ENCODE measurements around the gene ACTR2. TPM values are rescaled to one million over a fixed set of nuclear protein-coding genes. Genes with fewer than 3 reads are reported as not detected.

The ACTR2 gene
- total RNA-seq, 1 experiment from 2014 or later: 160 TPM

DNA sequence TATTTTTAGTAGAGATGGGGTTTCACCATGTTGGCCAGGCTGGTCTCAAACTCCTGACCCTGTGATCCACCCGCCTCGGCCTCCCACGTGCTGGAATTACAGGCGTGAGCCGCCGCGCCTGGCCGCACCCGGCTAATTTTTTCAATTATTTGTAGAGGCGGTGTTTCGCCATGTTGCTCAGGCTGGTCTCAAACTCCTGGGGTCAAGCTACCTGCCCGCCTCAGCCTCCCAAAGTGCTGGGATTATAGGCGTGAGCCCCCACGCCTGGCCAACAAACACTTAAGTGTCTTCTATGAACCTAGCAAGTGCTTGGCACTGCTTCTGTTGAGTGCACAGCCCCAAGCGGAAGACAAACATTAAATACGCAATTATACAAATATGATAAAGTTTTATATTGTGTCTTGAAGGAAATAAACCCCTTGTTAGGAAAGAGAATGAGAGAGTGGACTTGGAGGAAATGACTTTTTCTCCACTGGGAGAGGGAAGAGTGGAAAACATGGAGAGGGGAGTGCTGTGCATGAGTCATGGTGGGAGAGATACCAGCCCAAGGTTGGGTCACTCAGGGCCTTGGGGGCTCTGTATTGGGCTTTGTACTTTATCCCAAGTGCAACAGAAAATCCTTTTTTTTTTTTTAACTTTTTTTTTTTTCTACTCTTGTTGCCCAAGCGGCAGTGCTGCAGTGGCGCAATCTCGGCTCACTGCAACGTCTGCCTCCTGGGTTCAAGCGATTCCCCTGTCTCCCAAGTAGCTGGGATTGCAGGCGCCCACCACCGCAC, 41.4 kb upstream of the ACTR2 start:
- CTCF ChIA-PET: interaction anchor here (0.6 to 2.5 kb wide), 55 partner anchors 8 to 387 kb away, joined by 3 to 26 read pairs (median 4); partner anchors contain the start of genes ACTR2, CEP68 and RAB1A

More for the DNA sequence above, 41.4 kb upstream of the ACTR2 start:
- H3K27me3 Mint-ChIP-seq (ENCODE audit: low read depth): peaks cover 16% of the 10 kb centered on the region
- ATAC-seq: no peak
- TF ChIP-seq HMGA2 (CRISPR knock-in tag; IDR thresholded peaks at IDR 0.05) (no peak), SP1 (CRISPR knock-in tag; conservative IDR thresholded peaks at IDR 0.05) (no peak), ESRRA (CRISPR knock-in tag; IDR thresholded peaks at IDR 0.05; ENCODE audit: borderline replicate concordance) (no peak), MLX (CRISPR knock-in tag; IDR thresholded peaks at IDR 0.05) (no peak), EMX1 (CRISPR knock-in tag; IDR thresholded peaks at IDR 0.05) (no peak), NFYB (CRISPR knock-in tag; conservative IDR thresholded peaks at IDR 0.05; ENCODE audit: low read depth) (no peak), JUN (CRISPR knock-in tag; IDR thresholded peaks at IDR 0.05) (no peak), ATF6 (CRISPR knock-in tag; IDR thresholded peaks at IDR 0.05) (no peak), ZNF532 (CRISPR knock-in tag; IDR thresholded peaks at IDR 0.05; ENCODE audit: borderline replicate concordance) (no peak), HMGXB4 (CRISPR knock-in tag; IDR thresholded peaks at IDR 0.05) (no peak), SOX15 (CRISPR knock-in tag; IDR thresholded peaks at IDR 0.05) (no peak), CREM (CRISPR knock-in tag; IDR thresholded peaks at IDR 0.05) (no peak), OVOL2 (CRISPR knock-in tag; IDR thresholded peaks at IDR 0.05; ENCODE audit: borderline replicate concordance) (no peak)
- TF ChIP-seq, protein P1, sequence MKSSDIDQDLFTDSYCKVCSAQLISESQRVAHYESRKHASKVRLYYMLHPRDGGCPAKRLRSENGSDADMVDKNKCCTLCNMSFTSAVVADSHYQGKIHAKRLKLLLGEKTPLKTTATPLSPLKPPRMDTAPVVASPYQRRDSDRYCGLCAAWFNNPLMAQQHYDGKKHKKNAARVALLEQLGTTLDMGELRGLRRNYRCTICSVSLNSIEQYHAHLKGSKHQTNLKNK (CRISPR knock-in tag; IDR thresholded peaks at IDR 0.05): no peak
- TF ChIP-seq, protein P2, sequence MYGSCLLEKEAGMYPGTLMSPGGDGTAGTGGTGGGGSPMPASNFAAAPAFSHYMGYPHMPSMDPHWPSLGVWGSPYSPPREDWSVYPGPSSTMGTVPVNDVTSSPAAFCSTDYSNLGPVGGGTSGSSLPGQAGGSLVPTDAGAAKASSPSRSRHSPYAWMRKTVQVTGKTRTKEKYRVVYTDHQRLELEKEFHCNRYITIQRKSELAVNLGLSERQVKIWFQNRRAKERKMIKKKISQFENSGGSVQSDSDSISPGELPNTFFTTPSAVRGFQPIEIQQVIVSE (CRISPR knock-in tag; IDR thresholded peaks at IDR 0.05; ENCODE audit: borderline replicate concordance): no peak
- DNase-seq (ENCODE audit: low spot score): no peak
- H3K4me3 Mint-ChIP-seq: no peak overlapping the region
- peaks cover 6% of the 10 kb centered on the region for H3K4me1 Mint-ChIP-seq
- peaks cover 7% of the 10 kb centered on the region; the same call in 1 of the 2 replicates for H3K9me3 Mint-ChIP-seq
- POLR2A ChIA-PET: interaction anchor here (0.6 to 0.7 kb wide), 3 partner anchors 65 to 271 kb away, joined by 3 to 11 read pairs (median 3); no protein-coding TSS in a partner anchor
- H3K36me3 Mint-ChIP-seq: no peaks in the 10 kb centered on the region
- no peak overlapping the region for H3K27ac Mint-ChIP-seq

All from WTC11 (cell line).